GM21423 (cell line): ENCODE data around the gene GRIP2.

Experiments used
- ATAC-seq: cut with Tn5 transposase; IDR thresholded peaks from one replicate; pipeline ENCODE4 v1.9.1; 2021; ENCODE audit warnings: mild to moderate bottlenecking, moderate library complexity; ENCODE audit not compliant: unreplicated experiment

Gene GRIP2

GRCh38 chr3:14440168-14440518 lies 100.0 kb downstream of the GRIP2 start:
- ATAC-seq: no peak

DNA sequence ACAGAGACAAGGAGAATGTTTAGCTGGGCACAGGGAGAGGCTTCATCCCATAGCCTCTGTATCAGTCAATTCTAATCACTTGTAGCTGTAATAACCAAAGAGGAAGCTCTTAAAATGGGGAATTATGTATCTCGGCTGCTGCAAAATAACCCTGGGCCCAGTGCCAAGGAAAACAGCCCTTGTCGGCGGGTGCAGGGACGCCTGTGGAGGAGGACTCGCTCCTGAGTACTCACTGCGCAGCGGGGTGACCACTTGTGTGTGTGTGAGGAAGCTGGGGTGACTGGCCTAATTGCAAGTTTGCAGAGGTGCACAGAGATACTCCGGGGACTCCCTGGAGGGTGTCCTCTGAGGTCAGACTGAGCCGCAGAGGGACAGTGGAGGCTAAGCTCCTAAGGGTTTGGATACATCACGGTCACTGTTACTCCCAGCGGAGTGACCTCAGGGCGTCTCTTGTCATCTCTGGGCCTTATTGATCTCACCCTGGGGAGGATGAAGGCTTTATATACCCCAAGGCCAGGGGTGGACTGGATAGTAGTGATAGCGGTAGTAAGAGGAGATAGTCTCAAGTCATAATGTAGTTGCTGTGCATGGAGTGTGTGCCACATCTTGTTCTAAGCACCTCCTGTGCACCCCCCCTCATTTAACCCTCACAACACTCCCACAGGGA lies 100.5 kb downstream of the GRIP2 start:
- ATAC-seq: no peak
